ENCODE results near the gene ZC3H13.

- no peak for TF ChIP-seq EZH2phosphoT487 (IDR thresholded peaks at IDR 0.05; ENCODE audit: insufficient read depth, low read depth)
- no peak for TF ChIP-seq EZH2 (IDR thresholded peaks at IDR 0.05; ENCODE audit: insufficient read depth, poor library complexity, severe bottlenecking)
These were observed 99.5 kb downstream of the ZC3H13 start for GRCh38 chr13:45953082-45953481.

Data from GM23248 (cell line).